ENCODE measurements around the gene TRIO.

DNA sequence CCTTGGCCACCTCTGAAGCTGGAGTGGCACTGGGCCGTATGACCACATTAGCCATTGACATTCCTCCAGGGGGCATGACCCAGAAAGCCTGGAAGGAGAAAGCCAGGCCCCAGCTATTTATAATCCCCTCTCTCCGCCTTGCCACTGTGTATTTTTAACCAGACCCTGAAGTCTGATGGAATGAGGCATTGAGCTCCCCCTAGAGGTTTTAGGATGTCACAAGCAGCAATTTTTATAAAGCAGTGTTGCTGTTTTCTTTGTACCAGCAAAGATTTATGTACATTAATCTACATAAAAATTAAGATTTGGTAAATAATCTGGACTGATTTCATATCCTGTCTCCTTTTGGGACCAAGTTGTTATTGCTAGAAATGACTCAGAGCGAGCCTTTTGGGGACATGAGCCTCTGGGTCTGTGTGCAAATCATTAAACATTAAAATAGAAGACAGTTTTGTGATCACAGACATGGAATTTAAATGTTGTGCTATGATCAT lies 127.1 kb downstream of the TRIO start:
- TF ChIP-seq YY1 (IDR thresholded peaks at IDR 0.05; ENCODE audit: insufficient read depth, insufficient read length) (no peak), ZNF274 (IDR thresholded peaks at IDR 0.05; ENCODE audit: low read depth, low read length) (no peak)
